Measurements from ENCODE around the gene RTN4RL2. TPM values are rescaled to one million over a fixed set of nuclear protein-coding genes. Genes with fewer than 3 reads are reported as not detected.

RTN4RL2 gene
- total RNA-seq, 1 experiment from 2014 or later = 0.89 TPM

DNA sequence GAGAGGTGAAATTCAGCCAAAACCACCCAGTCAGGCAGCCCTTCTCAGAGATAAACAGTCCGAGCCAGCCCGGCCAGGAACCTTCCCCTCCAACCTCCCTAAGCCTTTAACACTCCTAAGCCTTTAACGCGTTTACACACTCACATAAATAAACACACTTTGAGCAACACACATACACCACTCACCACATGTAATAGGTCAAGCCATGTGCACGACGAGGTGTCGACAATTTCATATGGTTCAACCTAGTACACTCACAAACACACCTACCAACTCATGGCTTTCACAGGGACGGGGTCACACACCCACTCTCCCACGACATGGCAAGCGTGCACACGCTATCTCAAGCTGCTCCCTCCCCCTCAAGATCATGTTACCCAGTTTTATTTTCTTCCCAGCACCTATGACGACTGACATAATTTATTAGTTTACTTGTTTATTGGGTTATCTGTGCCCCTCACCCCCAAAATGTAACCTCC, 39.7 kb downstream of the RTN4RL2 start:
- DNase-seq (ENCODE audit: low spot score) = no peak

GRCh38 chr11:57500515-57500914, 40.2 kb downstream of the RTN4RL2 start:
- DNase-seq (ENCODE audit: low spot score) = no peak

DNA sequence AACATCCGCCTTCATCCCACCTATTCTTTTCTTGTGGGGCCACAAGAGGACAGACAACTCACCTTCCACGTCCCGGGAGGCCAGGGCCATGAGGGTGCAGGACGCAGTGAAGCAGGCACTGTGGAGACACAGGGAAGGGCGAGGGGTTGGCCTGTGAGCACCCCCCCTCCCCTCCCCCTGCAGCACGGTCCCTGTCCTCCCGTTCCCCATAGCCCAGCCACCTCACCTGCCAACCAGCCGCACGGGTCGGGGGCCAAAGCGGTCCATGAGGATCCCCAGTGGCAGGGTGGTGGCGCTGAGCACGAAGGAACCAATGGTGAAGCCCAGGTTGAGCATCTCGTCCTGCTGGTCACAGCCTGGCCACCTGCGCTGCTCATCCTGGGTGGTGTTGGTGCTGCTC, 40.6 kb downstream of the RTN4RL2 start:
- DNase-seq (ENCODE audit: low spot score) = no peak

DNA sequence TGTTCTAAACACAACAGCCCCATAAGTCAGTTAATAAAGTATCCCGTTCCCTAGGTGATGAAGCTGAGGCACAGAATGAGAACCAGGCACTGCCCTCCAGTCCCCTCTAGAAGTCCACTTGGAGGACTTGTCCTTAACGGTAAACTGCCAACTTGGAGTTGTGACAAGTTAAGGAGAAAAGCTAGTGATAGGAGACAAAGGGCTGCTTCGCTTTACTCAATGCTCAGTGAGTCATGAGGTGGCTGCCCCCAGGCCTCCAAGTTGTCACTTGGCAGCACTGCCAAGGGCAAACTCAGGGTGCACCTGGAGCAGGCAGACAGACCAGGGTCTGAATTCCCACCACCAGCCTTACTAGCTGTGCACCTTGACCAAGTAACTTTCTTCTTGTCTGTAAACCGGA, 41.6 kb downstream of the RTN4RL2 start:
- DNase-seq (ENCODE audit: low spot score) = no peak

- no peak for DNase-seq (ENCODE audit: low spot score)
Observed at GRCh38 chr11:57502376-57502775, 42.0 kb downstream of the RTN4RL2 start.

GRCh38 chr11:57502870-57503269, 42.5 kb downstream of the RTN4RL2 start:
- no peak for DNase-seq (ENCODE audit: low spot score)

DNA sequence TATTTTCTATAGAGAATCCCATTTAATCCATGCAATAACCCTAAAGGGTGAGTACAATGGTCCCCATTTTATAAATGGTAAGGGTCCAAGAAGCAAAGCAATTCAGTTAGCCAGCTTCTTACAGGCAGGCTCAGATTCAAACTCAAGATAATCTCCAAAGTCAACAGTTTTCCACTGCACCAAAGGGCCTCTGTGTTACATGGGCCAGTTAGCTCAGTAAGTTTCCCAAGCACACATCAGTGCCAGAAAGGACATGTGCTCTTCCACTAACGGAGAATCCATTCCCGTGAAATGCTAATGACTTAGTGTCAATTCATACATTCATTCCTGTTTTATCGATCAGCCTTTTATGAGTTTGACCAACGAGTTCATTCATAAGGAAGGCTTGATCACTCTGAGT, 44.2 kb downstream of the RTN4RL2 start:
- no peak for DNase-seq (ENCODE audit: low spot score)

- no peak for DNase-seq (ENCODE audit: low spot score)
Observed at GRCh38 chr11:57506522-57506921, 46.2 kb downstream of the RTN4RL2 start.

DNA sequence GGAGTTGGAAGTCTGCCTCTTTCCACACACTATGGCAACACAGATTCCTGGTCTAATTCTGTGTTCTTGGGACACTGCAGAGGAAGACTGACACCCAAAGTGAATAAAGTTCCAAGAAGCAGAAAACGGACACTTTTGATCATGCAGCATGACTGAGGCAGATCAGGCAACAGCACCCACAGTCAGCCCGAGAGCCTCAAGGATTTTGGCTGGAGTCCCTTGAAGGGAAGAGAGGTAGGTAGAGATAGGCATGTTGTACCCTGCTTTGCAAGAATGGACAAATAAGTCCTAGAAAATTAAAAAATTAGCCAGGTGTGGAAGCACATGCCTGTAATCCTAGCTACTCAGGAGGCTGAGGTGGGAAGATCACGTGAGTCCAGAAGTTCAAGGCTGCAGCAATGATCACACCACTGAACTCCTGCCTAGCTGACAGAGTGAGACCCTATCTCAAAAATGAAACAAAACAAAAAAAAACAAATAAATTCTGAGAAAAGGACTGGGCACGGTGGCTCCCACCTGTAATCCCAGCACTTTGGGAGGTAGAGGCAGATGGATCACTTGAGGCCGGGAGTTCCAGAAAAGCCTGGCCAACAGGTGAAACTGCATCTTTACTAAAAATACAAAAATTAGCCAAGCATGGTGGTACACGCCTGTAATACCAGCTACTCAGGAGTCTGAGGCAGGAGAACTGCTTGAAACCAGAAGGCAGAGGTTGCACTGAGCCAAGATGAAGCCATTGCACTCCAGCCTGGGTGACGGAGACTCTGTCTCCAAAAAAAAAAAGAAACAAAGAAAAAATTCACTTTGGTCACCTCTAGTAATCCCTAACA, 48.2 kb downstream of the RTN4RL2 start:
- DNase-seq (ENCODE audit: low spot score) = no peak

DNA sequence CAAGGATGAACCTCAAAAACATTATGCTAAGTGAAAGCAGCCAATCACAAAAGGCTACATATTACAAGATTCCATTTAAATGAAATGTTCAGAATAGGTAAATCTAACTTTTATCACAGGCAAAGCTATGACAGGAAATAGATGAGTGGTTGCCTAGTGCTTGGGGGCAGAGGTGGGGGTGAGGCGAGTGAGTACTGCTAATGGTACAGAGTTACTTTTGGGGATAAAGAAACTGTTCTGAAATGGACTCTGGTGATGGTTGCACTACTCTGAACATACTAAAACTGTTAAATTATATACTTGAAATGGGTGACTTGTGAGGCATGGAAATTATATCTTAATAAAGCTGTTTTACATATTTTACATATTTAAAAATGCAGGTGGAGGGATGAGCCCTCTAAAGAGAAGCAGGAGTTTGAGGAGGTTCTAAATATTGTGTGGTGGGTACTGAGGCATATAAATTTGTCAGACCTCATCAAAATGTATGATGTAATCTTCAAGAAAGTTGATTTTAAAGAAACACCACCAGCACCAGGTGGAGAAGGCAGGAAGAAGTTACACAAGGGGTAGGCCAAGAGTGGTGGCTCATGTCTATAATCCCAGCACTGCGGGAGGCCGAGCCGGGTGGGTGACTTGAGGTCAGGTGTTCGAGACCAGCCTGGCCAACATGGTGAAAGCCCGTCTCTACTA, 51.6 kb downstream of the RTN4RL2 start:
- DNase-seq (ENCODE audit: low spot score) = no peak

DNA sequence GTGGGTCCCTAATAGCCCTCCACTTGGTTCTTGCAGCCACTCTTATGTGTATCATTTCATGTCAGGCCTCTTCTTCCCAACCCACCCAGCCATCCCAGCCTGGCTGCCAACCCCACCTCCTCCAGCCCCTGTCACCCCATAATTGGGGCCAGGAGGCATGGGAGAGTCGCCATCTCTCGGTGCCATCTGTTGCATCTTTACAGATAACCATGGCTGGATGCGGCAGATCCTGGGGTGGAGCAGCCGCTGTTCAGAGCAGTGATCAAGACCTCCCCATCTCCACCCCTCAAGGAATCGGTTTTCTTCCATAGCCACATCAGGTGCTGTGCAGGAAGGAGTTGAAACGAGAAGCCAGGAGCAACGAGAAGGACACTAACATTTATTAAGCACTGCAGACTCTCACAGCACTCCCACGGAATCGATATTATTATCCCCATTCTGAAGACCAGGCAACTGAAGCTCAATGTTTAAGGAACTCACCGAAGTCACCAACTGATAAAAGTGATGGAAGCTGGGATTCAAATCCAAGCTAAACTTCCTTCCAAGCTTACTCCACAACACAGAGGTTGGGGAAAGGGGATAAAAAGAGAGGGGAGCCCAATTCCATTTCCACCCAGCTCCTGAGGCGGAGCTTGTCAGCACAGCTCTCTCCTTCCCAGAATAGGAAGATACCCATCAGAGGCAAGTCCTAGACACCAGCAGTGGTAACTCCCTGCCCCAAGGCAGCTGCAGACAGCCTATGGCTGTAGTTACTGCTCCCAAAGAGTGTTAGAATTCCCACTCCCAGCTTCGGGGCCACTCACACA, 52.5 kb downstream of the RTN4RL2 start:
- DNase-seq (ENCODE audit: low spot score) = no peak

DNA sequence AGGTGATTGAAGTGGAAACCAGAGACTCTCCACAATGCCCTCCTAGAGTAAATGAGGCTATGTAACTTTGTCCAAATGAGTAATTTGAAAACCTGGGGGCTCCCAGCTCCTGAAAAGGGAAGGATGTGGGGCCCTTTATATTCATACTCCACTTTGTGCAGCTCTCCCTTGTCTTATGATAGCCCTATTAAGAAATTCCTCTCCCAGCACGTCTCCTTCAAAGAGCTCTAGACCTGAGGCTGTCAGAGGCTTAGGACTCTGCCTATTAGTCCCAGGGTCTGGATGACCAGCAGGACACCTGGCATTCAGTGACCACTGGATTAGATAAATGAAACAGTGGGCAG, 53.1 kb downstream of the RTN4RL2 start:
- no peak for DNase-seq (ENCODE audit: low spot score)

- no peak for DNase-seq (ENCODE audit: low spot score)
Observed at GRCh38 chr11:57513911-57514537, 53.7 kb downstream of the RTN4RL2 start.

DNA sequence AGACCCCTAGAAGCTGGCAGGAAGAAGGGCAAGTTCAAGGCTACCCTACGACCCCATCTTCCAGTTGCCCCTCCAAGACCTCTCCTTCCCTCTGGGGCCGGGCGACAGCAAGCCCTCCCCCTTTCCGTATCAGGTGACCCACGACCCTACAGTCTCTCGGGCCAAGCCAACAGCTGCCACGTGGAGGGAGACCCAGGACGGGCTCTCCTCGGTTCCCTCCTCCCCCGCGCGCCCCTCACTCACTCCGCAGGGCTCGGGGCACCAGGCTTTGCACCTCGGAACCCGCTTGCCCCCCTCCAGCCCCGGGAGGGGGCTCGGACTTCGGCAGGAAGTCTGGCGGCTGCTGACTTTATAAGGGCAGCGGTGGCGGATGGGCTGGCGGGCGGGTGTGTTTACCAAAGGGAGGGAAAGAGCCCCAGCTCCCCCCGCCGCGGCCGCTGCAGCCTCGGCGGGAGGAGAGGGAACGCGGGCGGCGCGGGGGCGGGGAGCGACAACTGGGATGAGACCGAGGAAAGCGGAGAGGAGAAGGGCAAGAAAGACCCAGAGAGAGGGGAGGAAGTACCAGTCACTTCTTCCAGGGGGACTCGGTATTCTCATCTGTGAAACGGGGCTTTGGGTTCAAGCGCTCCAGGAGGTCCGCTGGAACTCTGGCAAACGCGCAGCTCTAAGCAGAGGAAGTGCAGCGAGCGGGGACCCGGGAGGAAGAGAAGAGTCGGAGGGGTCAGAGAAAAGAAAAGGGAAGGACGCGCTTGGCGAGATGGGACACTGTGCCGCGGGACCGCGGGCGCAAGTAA, 54.4 kb downstream of the RTN4RL2 start:
- DNase-seq (ENCODE audit: low spot score) = no peak

GRCh38 chr11:57515332-57516060, 55.2 kb downstream of the RTN4RL2 start, which contains the start of gene SLC43A1:
Gene SLC43A1 (minus strand): TSS chr11:57515702. CDS start chr11:57514111, 1,591 bp downstream.
- DNase-seq (ENCODE audit: low spot score) = no peak

DNA sequence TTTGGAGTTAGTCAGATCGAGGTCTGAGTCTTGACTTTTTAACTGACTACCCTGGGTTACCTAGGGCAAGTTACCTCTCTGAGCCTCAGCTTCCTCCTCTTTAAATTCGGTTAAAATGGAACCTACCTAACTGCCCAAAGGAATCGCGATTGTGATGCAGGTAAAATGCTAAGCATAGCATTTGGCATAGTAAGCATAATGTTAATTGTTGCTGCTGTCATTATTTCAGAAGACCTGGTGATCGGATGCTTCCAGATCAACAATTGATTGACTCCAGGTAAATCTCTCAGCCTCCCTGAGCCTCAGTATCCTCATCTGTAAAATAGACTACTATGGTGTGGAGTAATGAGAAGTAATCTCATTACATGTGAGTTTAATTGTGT, 55.7 kb downstream of the RTN4RL2 start:
- DNase-seq (ENCODE audit: low spot score) = no peak

- DNase-seq (ENCODE audit: low spot score) = no peak
Observed at GRCh38 chr11:57521116-57521515, 60.8 kb downstream of the RTN4RL2 start.

DNA sequence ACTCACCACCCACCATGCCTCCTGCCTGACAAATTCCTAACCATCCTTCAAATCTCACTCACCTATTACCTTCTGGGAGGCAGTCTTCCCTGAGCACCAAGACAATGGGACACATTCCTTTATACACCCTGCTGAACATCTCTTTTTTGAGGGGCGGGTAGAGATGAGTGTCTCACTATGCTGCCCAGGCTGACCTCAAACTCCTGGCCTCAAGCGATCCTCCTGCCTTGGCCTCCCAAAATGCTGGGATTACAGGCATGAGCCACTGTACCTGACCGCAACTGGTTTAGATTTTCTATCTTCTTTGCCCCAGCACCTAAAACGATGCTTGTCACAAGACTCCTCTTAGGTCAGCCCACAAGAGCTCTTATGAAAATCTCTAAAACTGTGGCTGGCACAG, 63.1 kb downstream of the RTN4RL2 start:
- DNase-seq (ENCODE audit: low spot score) = no peak
